H1 (cell line): ENCODE measurements around the gene GSX1. TPM values are rescaled to one million over a fixed set of nuclear protein-coding genes. Genes with fewer than 3 reads are reported as not detected.

Experiments
- CTCF ChIA-PET: fragments of 300-600 bp; sonication (Branson Sonifier 250); formaldehyde crosslinking; loops from one replicate; lab custom pipeline; 2021; ENCODE audit not compliant: partially characterized antibody; lab: Charles Lee
- POLR2A ChIA-PET: fragments of 300-600 bp; sonication (Branson Sonifier 250); formaldehyde crosslinking; loops from one replicate; lab custom pipeline; 2021; ENCODE audit warnings: inconsistent platforms; ENCODE audit not compliant: partially characterized antibody; lab: Charles Lee
- DNase-seq, 2 experiments: peaks; one replicate each; pipeline versions ENCODE4 v3.0.0 to v3.0.0-alpha.2; 2010 to 2022; ENCODE audit warnings: low spot score in 2 of 2, low read depth in 1 of 2, mixed read lengths in 1 of 2
- FAIRE-seq: peaks from 2 replicates; lab custom pipeline; 2011; peaks lifted over from hg19 to GRCh38; lab: Jason Lieb, UNC
- H2AFZ ChIP-seq: 2 replicates; pipeline ENCODE4 v1.8.1; 2012; ENCODE audit warnings: low read length, inconsistent platforms
- H2AK5ac ChIP-seq: 2 replicates; pipeline ENCODE4 v1.6.1; 2013; ENCODE audit warnings: low read depth, low read length
- H2BK120ac ChIP-seq: replicated peaks from 2 replicates; pipeline ENCODE3; 2013; ENCODE audit warnings: low read depth, low read length, inconsistent platforms
- H2BK12ac ChIP-seq: 2 replicates; pipeline ENCODE4 v1.6.1; 2013; ENCODE audit warnings: low read depth, low read length
- H2BK15ac ChIP-seq: 2 replicates; pipeline ENCODE4 v1.6.1; 2013; ENCODE audit warnings: low read length
- H2BK20ac ChIP-seq: 2 replicates; pipeline ENCODE4 v1.6.1; 2013; ENCODE audit warnings: low read length
- H2BK5ac ChIP-seq: 2 replicates; pipeline ENCODE4 v1.6.1; 2013; ENCODE audit warnings: low read depth, low read length
- H3K14ac ChIP-seq: 2 replicates; pipeline ENCODE4 v1.6.1; 2013; ENCODE audit warnings: inconsistent platforms; ENCODE audit not compliant: insufficient read length
- H3K18ac ChIP-seq: 2 replicates; pipeline ENCODE4 v1.6.1; 2013; ENCODE audit warnings: low read length; ENCODE audit errors: extremely low read depth
- H3K23ac ChIP-seq: 2 replicates; pipeline ENCODE4 v1.6.1; 2013; ENCODE audit warnings: inconsistent platforms; ENCODE audit not compliant: insufficient read length
- H3K23me2 ChIP-seq: 2 replicates; pipeline ENCODE4 v1.6.1; 2013; ENCODE audit warnings: low read depth, low read length
- H3K27ac ChIP-seq: 2 replicates; pipeline ENCODE4 v1.6.1; 2011; ENCODE audit warnings: low read depth, low read length, inconsistent platforms
- H3K27me3 ChIP-seq, 4 experiments: replicated peaks in 1 of 4; 1 replicate in 1 of 4; 2 replicates in 3 of 4; pipeline versions ENCODE4 v1.6.1 to v1.8.1; 2011 to 2013; ENCODE audit warnings: low read length in 3 of 4, mild to moderate bottlenecking in 3 of 4, inconsistent platforms in 2 of 4, mixed read lengths in 2 of 4, moderate library complexity in 1 of 4; ENCODE audit not compliant: control insufficient read depth in 3 of 4, insufficient read depth in 3 of 4; ENCODE audit errors: extremely low read depth in 1 of 4
- H3K36me3 ChIP-seq, 4 experiments: 2 replicates each; pipeline versions ENCODE4 v1.6.1 to v1.8.1; 2011 to 2013; ENCODE audit warnings: mild to moderate bottlenecking in 4 of 4, low read length in 3 of 4, moderate library complexity in 2 of 4, control low read depth in 1 of 4, inconsistent platforms in 1 of 4; ENCODE audit not compliant: insufficient read depth in 4 of 4, control insufficient read depth in 2 of 4
- H3K4ac ChIP-seq: replicated peaks from 2 replicates; pipeline ENCODE3; 2013; ENCODE audit warnings: low read length, low read depth, mixed read lengths, inconsistent platforms; ENCODE audit not compliant: insufficient read length
- H3K4me1 ChIP-seq, 4 experiments: replicated peaks in 1 of 4; 1 replicate in 1 of 4; 2 replicates in 3 of 4; pipeline versions ENCODE4 v1.6.1 to v1.8.1; 2011 to 2013; ENCODE audit warnings: low read length in 3 of 4, inconsistent platforms in 2 of 4, mixed read lengths in 1 of 4; ENCODE audit not compliant: insufficient read depth in 4 of 4, control insufficient read depth in 3 of 4
- H3K4me2 ChIP-seq, 2 experiments: 2 replicates each; pipeline versions ENCODE4 v1.6.1 to v1.8.1; 2011 to 2013; ENCODE audit warnings: low read depth in 2 of 2, low read length in 2 of 2, control low read depth in 1 of 2, inconsistent platforms in 1 of 2, mild to moderate bottlenecking in 1 of 2; ENCODE audit not compliant: insufficient read depth in 1 of 2
- H3K4me3 ChIP-seq, 4 experiments: fragments of 200-600, 300-600 bp in 1 of 4; sonication (generic), shearing (Covaris generic), sonication (Bioruptor Twin) in 1 of 4; 2 replicates each; pipeline versions ENCODE4 v1.5.1 to v1.8.1; 2011 to 2016; ENCODE audit warnings: low read length in 4 of 4, low read depth in 3 of 4, control low read depth in 2 of 4, inconsistent platforms in 2 of 4, mild to moderate bottlenecking in 2 of 4, mixed read lengths in 1 of 4, moderate library complexity in 1 of 4; ENCODE audit not compliant: insufficient read depth in 2 of 4; ENCODE audit errors: extremely low read depth in 1 of 4
- H3K56ac ChIP-seq: replicated peaks from 2 replicates; pipeline ENCODE3; 2013; ENCODE audit warnings: low read depth, mild to moderate bottlenecking, mixed read lengths, low read length, inconsistent platforms; ENCODE audit not compliant: insufficient read length
- H3K79me1 ChIP-seq: 2 replicates; pipeline ENCODE4 v1.6.1; 2013; ENCODE audit warnings: low read depth, low read length, control low read depth
- H3K79me2 ChIP-seq, 2 experiments: 2 replicates each; pipeline versions ENCODE4 v1.6.1 to v1.8.1; 2012 to 2013; ENCODE audit warnings: low read length in 2 of 2, mild to moderate bottlenecking in 2 of 2, inconsistent platforms in 1 of 2; ENCODE audit not compliant: insufficient read depth in 2 of 2, control insufficient read depth in 1 of 2
- H3K9ac ChIP-seq, 4 experiments: replicated peaks in 1 of 4; 1 replicate in 1 of 4; 2 replicates in 3 of 4; pipeline versions ENCODE4 v1.6.1 to v1.8.1; 2011 to 2013; ENCODE audit warnings: low read depth in 3 of 4, low read length in 3 of 4, control low read depth in 2 of 4, mild to moderate bottlenecking in 2 of 4, moderate library complexity in 2 of 4, inconsistent platforms in 1 of 4; ENCODE audit errors: extremely low read depth in 1 of 4
- H3K9me3 ChIP-seq, 2 experiments: 2 replicates each; pipeline versions ENCODE4 v1.6.1 to v1.8.1; 2012 to 2013; ENCODE audit warnings: mild to moderate bottlenecking in 2 of 2, moderate library complexity in 2 of 2, control low read depth in 1 of 2, inconsistent platforms in 1 of 2, low read depth in 1 of 2, low read length in 1 of 2, mixed read lengths in 1 of 2; ENCODE audit not compliant: insufficient read depth in 2 of 2
- H4K20me1 ChIP-seq, 2 experiments: replicated peaks in 1 of 2; 2 replicates each; pipeline versions ENCODE3 to v1.8.1; 2011 to 2013; ENCODE audit warnings: inconsistent platforms in 2 of 2, low read length in 2 of 2, mild to moderate bottlenecking in 1 of 2; ENCODE audit not compliant: insufficient read depth in 2 of 2, control insufficient read depth in 1 of 2
- H4K5ac ChIP-seq: 2 replicates; pipeline ENCODE4 v1.6.1; 2013; ENCODE audit warnings: low read length, low read depth, mixed read lengths, inconsistent platforms; ENCODE audit not compliant: insufficient read length
- H4K8ac ChIP-seq: 2 replicates; pipeline ENCODE4 v1.8.0; 2013; ENCODE audit warnings: mild to moderate bottlenecking, moderate library complexity, low read length, inconsistent platforms; ENCODE audit not compliant: insufficient read depth; ENCODE audit errors: extremely low read depth
- H4K91ac ChIP-seq: replicated peaks from 2 replicates; pipeline ENCODE3; 2013; ENCODE audit warnings: low read length, mixed read lengths, inconsistent platforms; ENCODE audit not compliant: insufficient read length
- WGBS, 2 experiments: shearing (Covaris generic) in 1 of 2; methylation state at CpG; one replicate each; pipeline versions ENCODE4 v1.1.6 to v1.1.7; 2013 to 2015; ENCODE audit warnings: low lambda C conversion rate in 2 of 2, mixed read lengths in 2 of 2, inconsistent platforms in 1 of 2, low coverage in 1 of 2, missing lambda C conversion rate in 1 of 2; ENCODE audit not compliant: insufficient replicate concordance in 2 of 2, insufficient coverage in 1 of 2, insufficient read length in 1 of 2; ENCODE audit errors: extremely low coverage in 1 of 2, missing lambda C conversion rate in 1 of 2; 5-methylcytosine and 5-hydroxymethylcytosine counted together
- polyA plus RNA-seq, 7 experiments: library from polyadenylated mRNA; depleted of rRNA in 3 of 7; stranded (reverse) in 5 of 7; unstranded in 2 of 7; fragments of >200 nt in 5 of 7; fragments of 200-250 nt in 2 of 7; gene quantifications; 1 replicate in 5 of 7; 2 replicates in 1 of 7; 4 replicates in 1 of 7; pipeline versions ENCODE4 v1.2.1 to v1.2.3, GENCODE V29; 2011 to 2013; ENCODE audit warnings: missing spikeins in 2 of 7, mixed read lengths in 2 of 7
- total RNA-seq: library from RNA; stranded (reverse); fragmentation: NEBNext Ultra II Directional; extraction: Animal tissue kit (Norgen Biotek cat#: 25700); gene quantifications from 2 replicates; pipeline ENCODE4 v1.2.1, GENCODE V29; 2021

The GSX1 gene
- total and polyA plus RNA-seq, 2 of the 8 experiments (the other 6 are each of a cell fraction or from before 2014, with no cell fraction given): not detected

DNA sequence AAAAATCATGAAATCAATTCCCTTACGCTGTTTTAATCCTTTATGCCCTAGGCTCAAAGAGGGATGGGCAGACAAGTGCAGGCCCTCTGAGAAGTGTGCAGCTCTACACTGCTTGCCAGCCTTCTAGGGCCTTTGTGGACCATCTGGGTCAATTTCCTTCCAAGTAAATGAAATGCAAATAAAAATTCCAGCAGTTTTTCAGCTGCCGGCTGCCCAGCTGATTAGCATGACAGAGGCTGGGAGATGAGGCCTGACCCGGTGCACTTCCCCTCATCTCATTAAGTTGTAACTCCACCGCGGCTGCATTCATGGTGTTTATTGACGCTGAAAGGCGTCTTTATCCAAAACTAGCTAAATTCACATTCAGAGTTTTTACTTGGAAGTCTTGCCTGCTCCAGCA, 47.5 kb upstream of the GSX1 start:
- Histone ChIP-seq H2BK5ac (no peak overlapping the region; the same call in 1 of the 2 replicates), H3K23me2 (no peaks in the 10 kb centered on the region), H3K79me2 (no peaks in the 10 kb centered on the region), H4K91ac (peak overlapping the region; percentile 50), H3K79me1 (no peaks in the 10 kb centered on the region), H2BK20ac (no peak overlapping the region), H3K9me3 (no peaks in the 10 kb centered on the region; a peak in 1 of 4 replicates), H3K4me1 (peaks cover 8 to 14% (median 10%) of the 10 kb centered on the region in 4 experiments), H3K27ac (no peak overlapping the region), H3K9ac (no peak overlapping the region; a peak in 3 of 7 replicates), H3K36me3 (no peaks in the 10 kb centered on the region), H3K56ac (no peak overlapping the region), H3K4me3 (peak overlapping the region in 1 of 4 experiments; percentile 33; a peak in 1 of 8 replicates), H2BK120ac (no peak overlapping the region), H2BK15ac (no peak overlapping the region), H2AK5ac (no peak overlapping the region), H4K8ac (peak overlapping the region; percentile 45; the same call in 1 of the 2 replicates), H3K4me2 (peak overlapping the region; percentile 55 to 56), H3K14ac (no peak overlapping the region), H3K23ac (no peak overlapping the region), H4K5ac (no peak overlapping the region), H2BK12ac (no peak overlapping the region), H2AFZ (peak overlapping the region; percentile 74), H4K20me1 (no peaks in the 10 kb centered on the region), H3K18ac (no peak overlapping the region), H3K27me3 (no peaks in the 10 kb centered on the region; a peak in 1 of 7 replicates), H3K4ac (no peak overlapping the region)
- DNase-seq (peak in 1 of 2 experiments; percentile 47), FAIRE-seq (no peak)
- WGBS, 2 experiments: 20% methylated on average over 7 of the region's 7 CpGs; no CpG with 5 or more reads in 1 of the 2 experiments
- CTCF ChIA-PET: interaction anchor here (0.6 to 1.8 kb wide), 6 partner anchors 12 to 83 kb away, joined by 3 to 10 read pairs (median 3); no protein-coding TSS in a partner anchor
- POLR2A ChIA-PET: interaction anchor here (0.9 to 1.0 kb wide), 2 partner anchors 12 to 15 kb away, joined by 3 read pairs; no protein-coding TSS in a partner anchor
